AG20443 (cell line): ENCODE data around the gene SNRPA.
"Not testable (repeated sequence)": the region's sequence is repeated elsewhere in the genome, so short reads cannot be mapped to it uniquely, and the experiment has no call there.

Experiments used
- DNase-seq: peaks from one replicate; pipeline ENCODE4 v3.0.0; 2012; ENCODE audit warnings: low spot score, mixed read lengths

SNRPA gene

DNA sequence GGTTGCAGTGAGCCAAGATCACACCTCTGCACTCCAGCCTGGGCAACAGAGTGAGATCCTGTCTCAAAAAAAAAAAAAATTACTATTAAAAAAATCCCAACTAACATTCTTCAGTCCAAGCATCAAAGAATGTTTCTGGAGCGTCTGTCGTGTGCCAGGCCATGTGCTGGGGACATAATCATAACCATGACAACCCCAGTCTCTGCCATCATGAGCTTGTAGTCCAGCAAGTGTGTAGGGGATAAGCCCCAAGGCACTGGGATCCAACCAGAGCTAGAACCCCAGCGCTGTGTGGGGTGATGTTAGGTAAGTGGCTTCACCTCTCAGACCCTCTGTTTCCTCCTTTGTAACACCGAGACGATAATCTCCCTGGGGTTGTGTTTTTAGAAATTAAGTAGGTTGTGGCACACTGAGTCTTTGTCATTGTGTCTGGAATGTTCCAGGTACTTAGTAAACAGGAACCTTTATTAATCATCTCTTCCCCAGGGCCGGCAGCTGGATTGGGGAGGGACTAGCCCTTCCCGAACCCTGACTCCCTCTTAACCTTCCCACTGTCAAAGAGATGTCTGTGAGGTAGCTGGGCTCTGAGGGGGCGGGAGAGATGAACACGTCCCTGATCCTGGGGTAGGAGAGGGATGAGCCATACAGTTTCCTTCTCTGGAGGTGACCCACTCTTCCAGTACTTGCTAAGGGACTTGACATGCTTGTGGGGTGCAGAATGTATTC is 28.9 kb upstream of the SNRPA start:
- DNase-seq = no peak

DNA sequence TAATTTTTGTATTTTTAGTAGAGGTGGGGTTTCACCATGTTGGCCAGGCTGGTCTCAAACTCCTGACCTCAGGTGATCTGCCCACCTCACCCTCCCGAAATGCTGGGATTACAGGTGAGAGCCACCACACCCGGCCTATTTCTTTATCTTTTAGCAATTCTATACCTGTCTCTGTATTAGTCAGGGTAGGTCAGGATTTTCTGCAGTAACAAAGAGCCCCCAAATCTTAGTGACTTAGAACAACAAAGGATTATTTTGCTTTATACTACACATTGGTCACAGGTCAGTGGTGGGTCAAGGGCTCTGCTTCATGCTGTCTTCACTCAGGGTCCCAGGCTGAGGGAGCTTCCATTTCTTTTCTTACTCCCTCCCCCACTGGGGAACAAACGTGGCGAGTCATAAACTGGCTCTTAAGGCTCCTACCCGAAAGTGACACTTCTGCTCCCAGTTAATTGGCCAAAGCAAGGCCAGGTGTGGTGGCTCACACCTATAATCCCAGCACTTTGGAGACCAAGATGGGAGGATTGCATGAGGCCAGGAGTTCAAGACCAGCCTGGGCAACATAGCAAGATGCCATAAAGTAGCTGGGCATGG is 27.2 kb upstream of the SNRPA start:
- no peak for DNase-seq

GRCh38 chr19:40724315-40724714 is 26.7 kb upstream of the SNRPA start:
- DNase-seq = no peak

- DNase-seq = no peak
These were observed 26.1 kb upstream of the SNRPA start for GRCh38 chr19:40724855-40725254.

DNA sequence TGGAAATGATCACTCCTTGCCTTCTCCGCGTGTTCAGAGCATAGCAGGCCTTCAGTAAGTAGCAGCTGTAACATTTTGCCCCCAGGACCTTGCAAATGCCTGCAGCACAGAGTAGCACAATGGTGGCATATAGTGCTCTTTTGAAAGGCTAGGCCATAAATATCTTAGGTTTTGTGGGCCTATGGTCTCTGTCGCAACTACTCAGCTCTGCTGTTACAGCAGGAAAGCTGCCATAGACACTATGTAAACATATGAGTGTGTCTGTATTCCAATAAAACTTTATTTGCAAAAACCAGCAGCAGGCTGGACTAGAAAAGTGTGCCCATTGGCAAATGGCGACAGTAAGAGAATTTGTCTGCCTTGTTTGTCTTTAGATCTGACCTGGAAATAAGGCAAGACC is 24.7 kb upstream of the SNRPA start:
- DNase-seq = no peak

DNA sequence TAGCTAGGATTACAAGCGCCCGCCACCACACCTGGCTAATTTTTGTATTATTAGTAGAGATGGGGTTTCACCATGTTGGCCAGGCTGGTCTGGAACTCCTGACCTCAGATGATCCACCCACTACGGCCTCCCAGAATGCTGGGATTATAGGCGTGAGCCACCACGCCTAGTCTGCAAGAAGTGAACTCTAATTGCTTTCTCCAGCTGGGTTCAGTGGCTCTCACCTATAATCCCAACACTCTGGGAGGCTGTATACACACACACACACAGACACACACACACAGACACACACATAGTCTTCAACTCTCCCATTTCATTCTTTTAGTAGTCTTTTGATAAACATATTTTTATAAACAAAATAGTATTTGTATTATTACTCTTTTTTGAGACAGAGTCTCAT is 20.9 kb upstream of the SNRPA start:
- DNase-seq = not testable (repeated sequence)

GRCh38 chr19:40732304-40732703 is 18.7 kb upstream of the SNRPA start:
- not testable (repeated sequence) for DNase-seq

GRCh38 chr19:40733149-40733548 is 17.9 kb upstream of the SNRPA start:
- no peak for DNase-seq

DNA sequence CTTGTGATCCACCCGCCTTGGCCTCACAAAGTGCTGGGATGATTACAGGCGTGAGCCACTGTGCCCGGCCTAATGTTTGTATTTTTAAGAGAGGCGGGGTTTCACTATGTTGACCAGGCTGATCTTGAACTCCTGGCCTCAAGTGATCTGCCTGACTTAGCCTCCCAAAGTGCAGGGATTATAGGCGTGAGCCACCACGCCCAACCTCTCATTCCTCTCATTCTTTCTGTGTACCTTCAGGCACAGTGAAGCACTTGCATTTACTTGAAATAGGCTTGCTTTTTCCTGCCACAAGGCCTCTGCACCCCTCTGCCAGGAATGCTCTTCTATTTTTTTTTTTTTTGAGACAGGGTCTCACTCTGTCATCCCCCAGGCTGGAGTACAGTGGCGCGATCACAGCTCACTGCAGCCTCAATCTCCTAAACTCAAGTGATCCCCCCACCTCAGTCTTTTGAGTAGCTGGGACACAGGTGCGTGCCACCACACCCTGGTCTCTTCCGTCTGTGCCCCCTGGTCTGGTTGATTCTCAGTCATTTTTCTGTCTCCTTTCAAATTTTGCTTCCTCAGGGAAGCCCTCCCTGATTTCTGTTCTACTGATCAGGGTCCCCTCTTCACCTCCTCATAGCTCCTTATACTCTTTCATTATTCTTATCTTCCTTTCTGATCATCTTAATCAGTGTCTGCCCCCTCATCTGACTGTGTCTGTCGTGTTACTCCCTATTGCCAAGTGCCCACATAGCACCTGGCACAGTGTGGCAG is 15.8 kb upstream of the SNRPA start:
- DNase-seq = no peak

DNA sequence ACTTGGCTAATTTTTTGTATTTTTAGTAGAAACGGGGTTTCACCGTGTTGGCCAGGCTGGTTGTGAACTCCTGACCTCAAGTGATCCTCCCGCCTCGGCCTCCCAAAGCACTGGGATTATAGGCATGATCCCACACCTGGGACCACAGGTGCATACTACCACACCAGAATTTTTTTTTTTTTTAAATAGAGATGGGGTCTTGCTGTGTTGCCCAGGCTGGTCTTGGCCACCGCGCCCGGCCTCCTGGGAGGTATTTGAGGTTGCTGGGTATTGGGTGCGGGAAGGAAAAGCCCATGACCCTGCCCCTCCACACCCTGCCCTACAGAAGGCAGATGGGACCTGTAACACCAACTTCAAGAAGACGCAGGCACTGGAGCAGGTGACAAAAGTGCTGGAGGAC is 14.3 kb upstream of the SNRPA start:
- DNase-seq = no peak

DNA sequence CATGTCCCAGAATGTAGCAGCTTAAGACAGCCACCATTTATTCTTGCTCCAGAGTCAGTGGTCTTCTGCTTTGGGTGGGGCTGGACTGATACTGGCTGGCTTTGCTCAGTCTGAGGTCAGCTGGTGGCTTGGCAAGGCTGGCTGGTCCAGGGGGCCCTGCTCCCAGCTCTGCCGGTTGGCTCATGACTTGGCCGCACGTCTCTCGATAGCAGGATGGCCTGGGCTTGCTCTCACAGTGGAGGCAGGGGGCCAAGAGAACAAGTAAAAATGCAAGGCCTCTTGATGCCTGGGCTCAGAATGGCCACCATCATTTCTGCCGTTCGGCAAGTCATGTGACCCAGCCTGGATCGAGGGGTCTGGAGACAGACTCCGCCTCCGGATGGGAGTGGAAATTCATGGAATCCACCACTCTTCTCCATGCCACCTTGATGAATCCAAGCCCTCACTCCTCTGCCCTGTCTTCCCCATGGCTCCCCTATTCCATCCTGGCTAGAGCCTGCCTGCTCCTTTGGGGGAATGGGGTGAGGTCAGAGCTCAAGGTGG is 13.8 kb upstream of the SNRPA start:
- DNase-seq = no peak

GRCh38 chr19:40739030-40739839 is 11.8 kb upstream of the SNRPA start:
- no peak for DNase-seq

GRCh38 chr19:40739871-40740703 is 10.9 kb upstream of the SNRPA start:
- DNase-seq = peak; percentile 34

DNA sequence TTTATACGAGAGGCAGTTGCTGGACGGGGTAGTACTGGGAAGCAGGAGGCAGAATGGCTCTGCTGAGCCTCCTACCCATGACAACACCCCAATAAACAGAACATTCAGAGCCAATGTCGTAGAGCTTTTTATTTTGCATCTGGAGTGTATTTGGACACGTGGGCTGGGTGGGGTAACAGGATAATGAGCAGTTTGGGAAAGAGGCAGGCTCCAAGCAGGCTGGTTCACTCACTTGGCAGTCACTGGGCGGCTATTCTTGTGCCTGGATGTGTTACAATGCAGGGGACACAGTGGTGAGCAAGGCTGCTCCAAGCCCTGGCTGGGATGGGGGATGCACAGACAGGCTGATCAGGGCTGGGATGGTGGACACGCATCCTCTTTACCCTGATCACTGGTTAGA is 10.3 kb upstream of the SNRPA start:
- DNase-seq = peak; percentile 86

DNA sequence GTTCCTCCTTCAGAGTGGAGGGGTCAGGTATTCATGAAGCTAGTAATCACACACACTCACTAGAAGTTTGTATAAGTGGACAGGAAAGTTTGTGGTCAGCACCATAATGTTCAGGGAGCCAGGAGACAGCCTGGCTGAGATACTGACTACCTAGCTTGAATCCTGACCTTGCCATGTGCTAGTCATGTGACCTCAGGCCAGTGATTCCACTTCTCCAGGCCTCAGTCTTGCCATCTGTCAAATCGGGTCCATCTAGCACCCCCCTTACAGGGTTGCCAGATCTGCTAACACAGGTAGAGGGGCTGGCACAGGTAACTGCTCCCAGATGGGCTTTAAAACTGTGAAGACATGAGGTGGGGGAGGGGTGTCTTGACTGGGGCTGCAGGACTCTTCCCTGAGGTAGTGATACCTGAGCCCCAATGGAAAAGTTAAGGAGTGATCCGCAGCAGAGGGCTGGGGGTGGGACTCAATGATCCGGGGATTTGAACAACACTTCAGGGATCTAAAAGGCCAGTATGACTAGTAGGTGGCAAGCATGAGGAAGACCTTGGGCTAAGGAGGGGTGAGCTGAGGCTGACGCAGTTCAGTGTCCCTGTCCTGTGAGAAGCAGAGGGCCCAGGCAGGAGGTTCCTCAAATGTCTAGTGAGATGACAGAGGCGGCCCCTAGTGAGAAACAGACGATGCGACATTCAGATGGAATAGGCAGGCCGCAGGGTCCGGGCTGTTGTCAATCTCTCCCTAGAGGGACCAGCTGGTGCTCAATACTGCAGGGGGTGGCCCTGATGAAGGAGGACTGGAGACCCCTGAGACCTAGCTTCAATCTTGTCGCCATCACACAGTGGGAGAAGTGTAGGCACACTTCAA is 9.2 kb upstream of the SNRPA start:
- no peak for DNase-seq

GRCh38 chr19:40742477-40742876 is 8.5 kb upstream of the SNRPA start:
- no peak for DNase-seq

DNA sequence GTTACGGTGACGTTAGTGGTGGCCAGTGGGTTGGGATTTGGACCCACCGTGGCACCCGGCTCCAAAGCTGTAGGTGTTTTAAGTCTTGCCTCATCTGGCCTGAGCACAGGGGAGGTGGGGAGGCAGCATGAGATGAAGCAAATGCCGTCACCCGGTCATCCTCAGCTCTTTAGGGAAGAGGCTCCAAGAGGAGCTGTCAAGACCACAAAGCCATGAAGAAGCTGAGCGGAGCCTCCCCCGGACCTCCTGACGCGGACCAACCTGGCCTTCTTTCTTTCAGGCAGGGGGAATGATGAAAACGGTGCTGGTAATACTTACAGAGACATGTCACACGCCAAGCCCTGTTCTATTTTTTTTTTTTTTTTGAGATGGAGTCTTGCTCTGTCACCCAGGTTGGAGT is 8.1 kb upstream of the SNRPA start:
- no peak for DNase-seq

DNA sequence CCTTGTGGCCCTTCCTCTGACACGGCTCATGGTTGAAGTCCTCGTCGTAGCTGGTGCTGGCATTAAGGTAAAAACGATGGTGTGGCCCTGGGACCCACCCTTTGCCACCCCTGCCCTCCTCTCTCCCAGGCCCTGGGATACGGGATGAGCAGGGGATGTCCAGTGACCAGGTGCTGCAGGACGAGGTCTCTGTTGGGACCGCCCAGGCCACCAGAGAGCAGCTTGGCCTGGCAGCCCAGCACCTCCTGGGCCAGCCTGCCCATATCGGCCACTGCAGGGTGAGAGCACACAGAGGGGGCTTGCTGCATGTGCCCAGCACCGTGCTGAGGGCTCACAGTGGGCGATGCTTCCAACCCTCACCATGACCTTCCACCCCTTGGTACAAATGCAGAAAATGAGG is 7.1 kb upstream of the SNRPA start:
- DNase-seq = no peak

GRCh38 chr19:40744554-40745401 is 6.2 kb upstream of the SNRPA start:
- no peak for DNase-seq
